Skeletal muscle tissue (tissue), 4 donors: ENCODE data around the gene CRY1. TPM values are rescaled to one million over a fixed set of nuclear protein-coding genes. Genes with fewer than 3 reads are reported as not detected.

ENCODE experiments used
- H3K27ac ChIP-seq: one replicate; pipeline ENCODE4 v1.7.0; 2013; ENCODE audit warnings: mild to moderate bottlenecking, low read depth, low read length, inconsistent platforms
- H3K27me3 ChIP-seq, 3 donors: one replicate each; pipeline ENCODE4 v1.7.0; 2013; ENCODE audit warnings: low read length in 3 of 3; ENCODE audit not compliant: control insufficient read depth in 3 of 3, insufficient read depth in 3 of 3
- H3K36me3 ChIP-seq, 3 donors: one replicate each; pipeline ENCODE4 v1.7.0; 2013; ENCODE audit warnings: low read length in 3 of 3; ENCODE audit not compliant: control insufficient read depth in 3 of 3, insufficient read depth in 3 of 3
- H3K4me1 ChIP-seq, 3 donors: one replicate each; pipeline ENCODE4 v1.7.0; 2013; ENCODE audit warnings: low read length in 3 of 3, mild to moderate bottlenecking in 3 of 3; ENCODE audit not compliant: control insufficient read depth in 3 of 3, insufficient read depth in 3 of 3
- H3K4me3 ChIP-seq, 3 donors: one replicate each; pipeline ENCODE4 v1.7.0; 2013; ENCODE audit warnings: low read length in 3 of 3
- H3K9ac ChIP-seq, 3 donors: one replicate each; pipeline ENCODE4 v1.7.0; 2013; ENCODE audit warnings: low read length in 3 of 3, mild to moderate bottlenecking in 3 of 3, moderate library complexity in 2 of 3, low read depth in 1 of 3
- H3K9me3 ChIP-seq, 3 donors: one replicate each; pipeline ENCODE4 v1.7.0; 2013; ENCODE audit warnings: low read length in 3 of 3; ENCODE audit not compliant: control insufficient read depth in 3 of 3
- total RNA-seq: library from RNA; depleted of rRNA; stranded (reverse); fragments of >200 nt; gene quantifications from one replicate; pipeline ENCODE4 v1.2.3, GENCODE V29; 2014
- donor health status: Osteomylitis.

Gene CRY1
- total RNA-seq, 1 donor from 2014 or later = 24.0 TPM

- no peak overlapping the region for H3K9ac ChIP-seq
- H3K27me3 ChIP-seq = no peaks in the 10 kb centered on the region
- no peaks in the 10 kb centered on the region for H3K9me3 ChIP-seq
- H3K27ac ChIP-seq = no peak overlapping the region
- H3K4me1 ChIP-seq = peaks cover 16 to 19% (median 18%) of the 10 kb centered on the region in 3 donors
- H3K36me3 ChIP-seq = peaks cover 0 to 10% (median 7%) of the 10 kb centered on the region in 3 donors
- H3K4me3 ChIP-seq = no peak overlapping the region
Observed at GRCh38 chr12:106978035-106978800, 115.1 kb downstream of the CRY1 start.

- Histone ChIP-seq H3K27ac (peak overlapping the region; percentile 51), H3K9me3 (no peaks in the 10 kb centered on the region), H3K36me3 (peaks cover 0 to 5% (median under 1%) of the 10 kb centered on the region in 3 donors), H3K9ac (no peak overlapping the region), H3K4me1 (peaks cover 16 to 19% (median 18%) of the 10 kb centered on the region in 3 donors), H3K4me3 (no peak overlapping the region), H3K27me3 (no peaks in the 10 kb centered on the region)
Observed at GRCh38 chr12:106976668-106977067, 116.7 kb downstream of the CRY1 start.

GRCh38 chr12:106975993-106976658 lies 117.2 kb downstream of the CRY1 start:
- Histone ChIP-seq H3K27me3 (no peaks in the 10 kb centered on the region), H3K9ac (no peak overlapping the region), H3K36me3 (peaks cover 1 to 9% (median 6%) of the 10 kb centered on the region in 3 donors), H3K4me1 (peaks cover 16 to 19% (median 18%) of the 10 kb centered on the region in 3 donors), H3K4me3 (no peak overlapping the region), H3K27ac (peak overlapping the region; percentile 51), H3K9me3 (no peaks in the 10 kb centered on the region)

- Histone ChIP-seq H3K9me3 (no peaks in the 10 kb centered on the region), H3K9ac (no peak overlapping the region), H3K27ac (no peak overlapping the region), H3K36me3 (peaks cover 4 to 14% (median 12%) of the 10 kb centered on the region in 3 donors), H3K27me3 (no peaks in the 10 kb centered on the region), H3K4me1 (peaks cover 16 to 19% (median 18%) of the 10 kb centered on the region in 3 donors), H3K4me3 (no peak overlapping the region)
Observed at GRCh38 chr12:106975098-106975497, 118.3 kb downstream of the CRY1 start.

GRCh38 chr12:106974511-106974910 lies 118.8 kb downstream of the CRY1 start:
- no peaks in the 10 kb centered on the region for H3K27me3 ChIP-seq
- no peak overlapping the region for H3K27ac ChIP-seq
- no peaks in the 10 kb centered on the region for H3K9me3 ChIP-seq
- peaks cover 16 to 19% (median 18%) of the 10 kb centered on the region in 3 donors for H3K4me1 ChIP-seq
- no peak overlapping the region for H3K9ac ChIP-seq
- peaks cover 4 to 14% (median 12%) of the 10 kb centered on the region in 3 donors for H3K36me3 ChIP-seq
- H3K4me3 ChIP-seq = no peak overlapping the region

GRCh38 chr12:106973545-106973944 lies 119.8 kb downstream of the CRY1 start:
- H3K27me3 ChIP-seq = no peaks in the 10 kb centered on the region
- peaks cover 4 to 14% (median 12%) of the 10 kb centered on the region in 3 donors for H3K36me3 ChIP-seq
- H3K9me3 ChIP-seq = no peaks in the 10 kb centered on the region
- H3K4me3 ChIP-seq = no peak overlapping the region
- peaks cover 15 to 19% (median 18%) of the 10 kb centered on the region in 3 donors for H3K4me1 ChIP-seq
- H3K9ac ChIP-seq = no peak overlapping the region
- H3K27ac ChIP-seq = no peak overlapping the region

GRCh38 chr12:106971065-106971464 lies 122.3 kb downstream of the CRY1 start:
- H3K4me1 ChIP-seq = peaks cover 3 to 6% (median 4%) of the 10 kb centered on the region in 3 donors
- peaks cover 4 to 24% (median 24%) of the 10 kb centered on the region in 3 donors for H3K36me3 ChIP-seq

GRCh38 chr12:106964526-106964925 lies 128.8 kb downstream of the CRY1 start:
- no peaks in the 10 kb centered on the region for H3K9me3 ChIP-seq
- H3K4me1 ChIP-seq = no peaks in the 10 kb centered on the region
- H3K36me3 ChIP-seq = peaks cover 0 to 11% (median 11%) of the 10 kb centered on the region in 3 donors

More at GRCh38 chr12:106971065-106971464, 122.3 kb downstream of the CRY1 start:
- Histone ChIP-seq H3K27ac (no peak overlapping the region), H3K9ac (no peak overlapping the region), H3K27me3 (no peaks in the 10 kb centered on the region), H3K4me3 (no peak overlapping the region), H3K9me3 (no peaks in the 10 kb centered on the region)

GRCh38 chr12:106962286-106962685 lies 131.1 kb downstream of the CRY1 start:
- H3K27me3 ChIP-seq = no peaks in the 10 kb centered on the region
- no peak overlapping the region for H3K4me3 ChIP-seq
- peaks cover 5 to 18% (median 7%) of the 10 kb centered on the region in 3 donors for H3K4me1 ChIP-seq
- H3K9ac ChIP-seq = no peak overlapping the region
- H3K27ac ChIP-seq = no peak overlapping the region
- no peaks in the 10 kb centered on the region for H3K9me3 ChIP-seq
- peaks cover 0 to 2% (median 2%) of the 10 kb centered on the region in 3 donors for H3K36me3 ChIP-seq

More at GRCh38 chr12:106964526-106964925, 128.8 kb downstream of the CRY1 start:
- H3K27ac ChIP-seq = no peak overlapping the region
- no peaks in the 10 kb centered on the region for H3K27me3 ChIP-seq
- H3K9ac ChIP-seq = no peak overlapping the region
- H3K4me3 ChIP-seq = no peak overlapping the region

- Histone ChIP-seq H3K27ac (no peak overlapping the region), H3K9me3 (no peaks in the 10 kb centered on the region), H3K9ac (no peak overlapping the region), H3K4me3 (no peak overlapping the region), H3K36me3 (no peaks in the 10 kb centered on the region), H3K4me1 (peaks cover 5 to 21% (median 7%) of the 10 kb centered on the region in 3 donors), H3K27me3 (no peaks in the 10 kb centered on the region)
Observed at GRCh38 chr12:106960443-106960842, 132.9 kb downstream of the CRY1 start.
